IMR-90 (cell line): ENCODE data around the gene CRYGN.

ENCODE experiments used
- CTCF ChIP-seq: conservative IDR thresholded peaks from 2 replicates; pipeline ENCODE4 v1.5.1; 2012; ENCODE audit warnings: mild to moderate bottlenecking, low read depth, low read length, improper control_type of control experiment
- MAFK ChIP-seq: IDR thresholded peaks from 2 replicates; pipeline ENCODE4 v1.6.1; 2012; ENCODE audit warnings: low read depth, low read length, improper control_type of control experiment
- POLR2A ChIP-seq: IDR thresholded peaks from 2 replicates; pipeline ENCODE4 v1.6.1; 2012; ENCODE audit warnings: mild to moderate bottlenecking, low read depth, low read length
- RAD21 ChIP-seq: IDR thresholded peaks from 2 replicates; pipeline ENCODE4 v1.6.1; 2012; ENCODE audit warnings: low read length, improper control_type of control experiment
- RCOR1 ChIP-seq: IDR thresholded peaks from 2 replicates; pipeline ENCODE4 v1.6.1; 2012; ENCODE audit warnings: mild to moderate bottlenecking, low read length, improper control_type of control experiment; ENCODE audit not compliant: insufficient replicate concordance
- USF2 ChIP-seq: fragments of 150-350 bp; IDR thresholded peaks from 2 replicates; pipeline ENCODE4 v1.6.1; 2017; ENCODE audit warnings: mild to moderate bottlenecking, antibody characterized with exemption, low read length, low read depth

- TF ChIP-seq CTCF, result no peak
- no peak for TF ChIP-seq POLR2A
- no peak for TF ChIP-seq RCOR1
- TF ChIP-seq RAD21, result no peak
- TF ChIP-seq USF2, result no peak
- no peak for TF ChIP-seq MAFK
Observed at GRCh38 chr7:151422212-151422611, 17.7 kb downstream of the CRYGN start.
